GM12891 (cell line): ENCODE data around the gene TRPM3.

Source experiments
- POLR2A ChIP-seq: IDR thresholded peaks from 2 replicates; pipeline ENCODE4 v1.6.1; 2011; ENCODE audit warnings: low read depth, low read length, control low read depth
- POLR2AphosphoS5 ChIP-seq: IDR thresholded peaks from 2 replicates; pipeline ENCODE4 v1.6.1; 2011; ENCODE audit warnings: low read depth, low read length, control low read depth
- POU2F2 ChIP-seq: IDR thresholded peaks from 2 replicates; pipeline ENCODE4 v1.6.1; 2011; ENCODE audit warnings: low read depth, mild to moderate bottlenecking, control low read depth, low read length, moderate library complexity
- SPI1 ChIP-seq: IDR thresholded peaks from 2 replicates; pipeline ENCODE4 v1.6.1; 2011; ENCODE audit warnings: low read depth, low read length, control low read depth
- TAF1 ChIP-seq: IDR thresholded peaks from 2 replicates; pipeline ENCODE4 v1.6.1; 2011; ENCODE audit warnings: low read depth, low read length, control low read depth

GRCh38 chr9:70878576-70878975 is 242.8 kb downstream of the TRPM3 start:
- no peak for TF ChIP-seq POLR2A
- TF ChIP-seq TAF1, result no peak
- no peak for TF ChIP-seq POLR2AphosphoS5
- TF ChIP-seq SPI1, result no peak
- no peak for TF ChIP-seq POU2F2
